Sigmoid colon (tissue), 4 donors: ENCODE results near the gene PHAX.

ENCODE experiments used
- CTCF ChIP-seq, 4 experiments: fragments of 450-650 bp in 3 of 4; fragments of 200-600 bp in 1 of 4; IDR thresholded peaks; one replicate each; pipeline ENCODE4 v1.5.1; 2016 to 2019; ENCODE audit warnings: antibody characterized with exemption in 4 of 4, mild to moderate bottlenecking in 3 of 4, moderate library complexity in 2 of 4
- EP300 ChIP-seq, 4 donors: sonication (generic); formaldehyde crosslinking; IDR thresholded peaks; one replicate each; pipeline ENCODE4 v1.6.1; 2017; ENCODE audit warnings: antibody characterized with exemption in 4 of 4
- POLR2AphosphoS5 ChIP-seq, 4 donors: sonication (generic); formaldehyde crosslinking; IDR thresholded peaks; one replicate each; pipeline ENCODE4 v1.6.1; 2017; ENCODE audit warnings: antibody characterized with exemption in 4 of 4

DNA sequence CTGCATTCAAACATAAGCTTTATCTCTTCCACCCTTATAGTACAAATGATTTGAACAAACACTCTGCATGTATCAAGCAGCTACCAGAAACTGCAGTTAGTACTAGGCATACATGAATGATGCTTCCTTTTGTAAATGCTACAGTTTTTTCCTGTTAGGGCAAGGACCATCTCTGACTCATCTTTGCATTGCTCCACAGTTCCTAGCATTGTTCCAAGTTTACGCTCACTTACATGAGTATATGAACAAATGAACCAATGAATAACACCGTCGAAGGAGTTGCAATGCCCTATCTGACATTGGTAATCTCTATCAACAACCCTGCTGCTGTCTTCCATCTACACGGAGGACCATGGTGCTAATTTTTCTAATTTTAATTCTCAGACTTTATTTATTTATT, 3.6 kb upstream of the PHAX start:
- TF ChIP-seq CTCF (IDR thresholded peaks at IDR 0.05), result no peak
- no peak for TF ChIP-seq EP300 (IDR thresholded peaks at IDR 0.05)
- no peak for TF ChIP-seq POLR2AphosphoS5 (IDR thresholded peaks at IDR 0.05)
